ENCODE results near the gene ZNF563.

DNA sequence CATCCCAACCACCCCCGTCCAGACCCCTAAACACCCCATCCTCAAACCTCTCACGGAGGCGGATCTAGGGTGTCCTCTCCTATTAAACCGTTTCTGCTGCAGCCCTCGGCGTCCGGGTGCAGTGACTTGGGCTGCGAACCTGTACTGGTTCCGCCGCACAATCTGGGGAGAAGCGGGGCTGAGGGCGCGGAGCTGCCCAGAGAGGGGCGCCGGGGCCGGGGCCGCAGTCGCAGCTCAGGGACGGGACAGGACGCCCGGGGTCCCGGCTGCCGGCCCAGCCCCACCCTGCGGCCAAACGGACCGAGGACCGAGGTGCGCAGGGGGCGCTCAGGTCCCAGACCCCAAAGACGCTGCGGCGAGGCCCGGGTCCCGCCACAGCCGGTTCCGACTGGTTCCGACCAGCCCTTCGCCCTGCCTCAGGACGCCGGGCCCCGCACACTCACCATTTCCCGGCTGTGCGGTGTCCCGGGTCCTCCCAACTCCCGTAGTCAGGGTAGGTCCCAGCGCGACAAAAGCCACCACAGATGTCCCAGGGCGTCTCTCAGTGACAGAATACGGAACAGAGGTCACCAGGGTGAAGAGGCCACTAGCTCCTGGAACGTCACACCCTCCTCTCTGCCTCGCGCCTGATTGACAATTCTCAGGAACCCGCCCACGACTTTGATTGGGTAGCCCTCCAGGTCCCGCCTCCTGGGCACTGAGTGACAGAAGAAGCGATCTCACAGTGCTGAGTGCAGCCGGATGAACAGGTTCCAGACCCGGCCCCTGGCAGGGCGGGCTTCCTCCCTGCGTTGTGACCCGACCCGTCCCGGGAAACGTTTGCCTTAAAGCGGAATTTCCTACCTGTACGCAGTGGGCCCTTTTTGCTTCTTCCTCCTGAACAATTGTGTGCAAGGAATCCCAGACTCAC lies 38.9 kb downstream of the ZNF563 start, which contains the start of gene ZNF44:
- TF ChIP-seq SIN3A (IDR thresholded peaks at IDR 0.05; ENCODE audit: borderline replicate concordance, insufficient read depth, low read length) (no peak), POLR2AphosphoS5 (IDR thresholded peaks at IDR 0.05; ENCODE audit: low read depth, low read length) (no peak), TAF1 (IDR thresholded peaks at IDR 0.05; ENCODE audit: borderline replicate concordance, insufficient read depth, low read length) (no peak)
- TF ChIP-seq, protein P1, sequence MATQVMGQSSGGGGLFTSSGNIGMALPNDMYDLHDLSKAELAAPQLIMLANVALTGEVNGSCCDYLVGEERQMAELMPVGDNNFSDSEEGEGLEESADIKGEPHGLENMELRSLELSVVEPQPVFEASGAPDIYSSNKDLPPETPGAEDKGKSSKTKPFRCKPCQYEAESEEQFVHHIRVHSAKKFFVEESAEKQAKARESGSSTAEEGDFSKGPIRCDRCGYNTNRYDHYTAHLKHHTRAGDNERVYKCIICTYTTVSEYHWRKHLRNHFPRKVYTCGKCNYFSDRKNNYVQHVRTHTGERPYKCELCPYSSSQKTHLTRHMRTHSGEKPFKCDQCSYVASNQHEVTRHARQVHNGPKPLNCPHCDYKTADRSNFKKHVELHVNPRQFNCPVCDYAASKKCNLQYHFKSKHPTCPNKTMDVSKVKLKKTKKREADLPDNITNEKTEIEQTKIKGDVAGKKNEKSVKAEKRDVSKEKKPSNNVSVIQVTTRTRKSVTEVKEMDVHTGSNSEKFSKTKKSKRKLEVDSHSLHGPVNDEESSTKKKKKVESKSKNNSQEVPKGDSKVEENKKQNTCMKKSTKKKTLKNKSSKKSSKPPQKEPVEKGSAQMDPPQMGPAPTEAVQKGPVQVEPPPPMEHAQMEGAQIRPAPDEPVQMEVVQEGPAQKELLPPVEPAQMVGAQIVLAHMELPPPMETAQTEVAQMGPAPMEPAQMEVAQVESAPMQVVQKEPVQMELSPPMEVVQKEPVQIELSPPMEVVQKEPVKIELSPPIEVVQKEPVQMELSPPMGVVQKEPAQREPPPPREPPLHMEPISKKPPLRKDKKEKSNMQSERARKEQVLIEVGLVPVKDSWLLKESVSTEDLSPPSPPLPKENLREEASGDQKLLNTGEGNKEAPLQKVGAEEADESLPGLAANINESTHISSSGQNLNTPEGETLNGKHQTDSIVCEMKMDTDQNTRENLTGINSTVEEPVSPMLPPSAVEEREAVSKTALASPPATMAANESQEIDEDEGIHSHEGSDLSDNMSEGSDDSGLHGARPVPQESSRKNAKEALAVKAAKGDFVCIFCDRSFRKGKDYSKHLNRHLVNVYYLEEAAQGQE (IDR thresholded peaks at IDR 0.05; ENCODE audit: insufficient read depth in 1 of 2, low read depth in 2 of 2, low read length in 2 of 2) = no peak

All from PFSK-1 (cell line).